Left lung (tissue), 10 donors: ENCODE data around the gene RGS13. TPM values are rescaled to one million over a fixed set of nuclear protein-coding genes. Genes with fewer than 3 reads are reported as not detected.

Experiments used
- ATAC-seq: fragments of 200-7000 bp; cut with Tn5 transposase; one replicate; pipeline ENCODE4 v1.9.1; 2020; ENCODE audit warnings: moderate library complexity
- DNase-seq, 4 donors: peaks; one replicate each; pipeline ENCODE4 v3.0.0-alpha.2; 2013 to 2020
- H3K27ac ChIP-seq, 2 donors: fragments of 200-600 bp; sonication (generic) in 1 of 2; one replicate each; pipeline versions ENCODE4 v1.5.0 to v1.8.0; 2020 to 2021
- H3K27me3 ChIP-seq, 2 donors: fragments of 200-600 bp; sonication (generic) in 1 of 2; one replicate each; pipeline versions ENCODE4 v1.5.0 to v1.8.0; 2020 to 2021
- H3K36me3 ChIP-seq, 2 donors: fragments of 200-600 bp; sonication (generic) in 1 of 2; one replicate each; pipeline versions ENCODE4 v1.5.0 to v1.8.0; 2020 to 2021
- H3K4me1 ChIP-seq, 2 donors: fragments of 200-600 bp; one replicate each; pipeline ENCODE4 v1.8.0; 2021
- H3K4me3 ChIP-seq, 2 donors: fragments of 200-600 bp; sonication (generic) in 1 of 2; one replicate each; pipeline versions ENCODE4 v1.5.0 to v1.8.0; 2020 to 2021; ENCODE audit warnings: mild to moderate bottlenecking in 1 of 2
- H3K9me3 ChIP-seq, 2 donors: fragments of 200-600 bp; sonication (generic) in 1 of 2; one replicate each; pipeline versions ENCODE4 v1.5.0 to v1.8.0; 2020 to 2021
- intact Hi-C, 2 donors: fragments of 100-400 bp; cut with DNase I; formaldehyde crosslinking; loops; one replicate each; pipeline versions ENCODE4 v1.11.2 to v1.14.2; 2022
- polyA plus RNA-seq, 6 donors: library from polyadenylated mRNA; unstranded; fragments of 120-200 nt; gene quantifications; one replicate each; pipeline ENCODE4 v1.2.1, GENCODE V29; 2013; ENCODE audit not compliant: insufficient read length in 6 of 6
- total RNA-seq, 2 donors: library from RNA; stranded (reverse); fragmentation: NEBNext Ultra II Directional; extraction: Animal tissue kit (Norgen Biotek cat#: 25700); gene quantifications; one replicate each; pipeline ENCODE4 v1.2.1, GENCODE V29; 2021
- TF ChIP-seq, protein P1 (sequence below), 2 donors: fragments of 200-600 bp; sonication (generic) in 1 of 2; IDR thresholded peaks; one replicate each; pipeline versions ENCODE4 v1.5.0 to v1.8.0; 2021; ENCODE audit warnings: antibody characterized with exemption in 2 of 2
- donor health status: DM: no; HTN: yes; CAD: no.
- donor health status: DM: no; HTN: no; CAD: no.

RGS13 gene
- total and polyA plus RNA-seq, 8 donors, result 0.81 to 4.8 (median 2.7) TPM

- ATAC-seq (peak; percentile 53), DNase-seq (no peak)
- H3K36me3 ChIP-seq, result no peaks in the 10 kb centered on the region
- no peaks in the 10 kb centered on the region for H3K9me3 ChIP-seq
- TF ChIP-seq, protein P1, sequence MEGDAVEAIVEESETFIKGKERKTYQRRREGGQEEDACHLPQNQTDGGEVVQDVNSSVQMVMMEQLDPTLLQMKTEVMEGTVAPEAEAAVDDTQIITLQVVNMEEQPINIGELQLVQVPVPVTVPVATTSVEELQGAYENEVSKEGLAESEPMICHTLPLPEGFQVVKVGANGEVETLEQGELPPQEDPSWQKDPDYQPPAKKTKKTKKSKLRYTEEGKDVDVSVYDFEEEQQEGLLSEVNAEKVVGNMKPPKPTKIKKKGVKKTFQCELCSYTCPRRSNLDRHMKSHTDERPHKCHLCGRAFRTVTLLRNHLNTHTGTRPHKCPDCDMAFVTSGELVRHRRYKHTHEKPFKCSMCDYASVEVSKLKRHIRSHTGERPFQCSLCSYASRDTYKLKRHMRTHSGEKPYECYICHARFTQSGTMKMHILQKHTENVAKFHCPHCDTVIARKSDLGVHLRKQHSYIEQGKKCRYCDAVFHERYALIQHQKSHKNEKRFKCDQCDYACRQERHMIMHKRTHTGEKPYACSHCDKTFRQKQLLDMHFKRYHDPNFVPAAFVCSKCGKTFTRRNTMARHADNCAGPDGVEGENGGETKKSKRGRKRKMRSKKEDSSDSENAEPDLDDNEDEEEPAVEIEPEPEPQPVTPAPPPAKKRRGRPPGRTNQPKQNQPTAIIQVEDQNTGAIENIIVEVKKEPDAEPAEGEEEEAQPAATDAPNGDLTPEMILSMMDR (IDR thresholded peaks at IDR 0.05), result no peak
- intact Hi-C loops, result no loop called here
- H3K27me3 ChIP-seq, result no peaks in the 10 kb centered on the region
- H3K27ac ChIP-seq, result peak overlapping the region in 1 of 2 donors; percentile 34
- no peak overlapping the region for H3K4me3 ChIP-seq
- peaks cover 4 to 23% of the 10 kb centered on the region in 2 donors for H3K4me1 ChIP-seq
Observed at GRCh38 chr1:192702212-192702902, 66.4 kb downstream of the RGS13 start.

- intact Hi-C loops, result no loop called here
- no peak overlapping the region for H3K27ac ChIP-seq
- H3K9me3 ChIP-seq, result no peaks in the 10 kb centered on the region
- H3K4me1 ChIP-seq, result peaks cover 4 to 23% of the 10 kb centered on the region in 2 donors
- H3K27me3 ChIP-seq, result no peaks in the 10 kb centered on the region
- ATAC-seq, result no peak
- no peaks in the 10 kb centered on the region for H3K36me3 ChIP-seq
- DNase-seq, result no peak
- no peak overlapping the region for H3K4me3 ChIP-seq
- TF ChIP-seq, protein P1 (IDR thresholded peaks at IDR 0.05), result no peak
Observed at GRCh38 chr1:192703283-192704206, 67.6 kb downstream of the RGS13 start.

GRCh38 chr1:192705510-192705909, 69.6 kb downstream of the RGS13 start:
- TF ChIP-seq, protein P1 (IDR thresholded peaks at IDR 0.05), result no peak
- no peaks in the 10 kb centered on the region for H3K27me3 ChIP-seq
- peaks cover 4 to 23% of the 10 kb centered on the region in 2 donors for H3K4me1 ChIP-seq
- ATAC-seq (no peak), DNase-seq (no peak)
- no peaks in the 10 kb centered on the region for H3K36me3 ChIP-seq
- no peak overlapping the region for H3K27ac ChIP-seq
- no peaks in the 10 kb centered on the region for H3K9me3 ChIP-seq
- intact Hi-C loops, result no loop called here
- H3K4me3 ChIP-seq, result no peak overlapping the region

- intact Hi-C loops, result no loop called here
- ATAC-seq, result no peak
Observed at GRCh38 chr1:192706936-192707335, 71.0 kb downstream of the RGS13 start.

More at GRCh38 chr1:192706936-192707335, 71.0 kb downstream of the RGS13 start:
- Histone ChIP-seq H3K4me3 (no peak overlapping the region), H3K9me3 (no peaks in the 10 kb centered on the region), H3K27me3 (no peaks in the 10 kb centered on the region), H3K4me1 (peaks cover 0 to 9% of the 10 kb centered on the region in 2 donors), H3K27ac (no peak overlapping the region), H3K36me3 (no peaks in the 10 kb centered on the region)
- TF ChIP-seq, protein P1 (IDR thresholded peaks at IDR 0.05), result no peak
- no peak for DNase-seq
